Stimulated activated CD4-positive, alpha-beta T cell treated with anti-CD3 and anti-CD28 coated beads, Interleukin-15, amount 100 ng/mL, for 48 hours (primary cell): ENCODE data around the gene TSC2.
"Not testable (repeated sequence)": the region's sequence is repeated elsewhere in the genome, so short reads cannot be mapped to it uniquely, and the experiment has no call there.

Experiments used
- DNase-seq, 2 donors: peaks; one replicate each; pipeline ENCODE4 v3.0.0-alpha.2; 2020; ENCODE audit warnings: low read depth in 2 of 2

The TSC2 gene

DNA sequence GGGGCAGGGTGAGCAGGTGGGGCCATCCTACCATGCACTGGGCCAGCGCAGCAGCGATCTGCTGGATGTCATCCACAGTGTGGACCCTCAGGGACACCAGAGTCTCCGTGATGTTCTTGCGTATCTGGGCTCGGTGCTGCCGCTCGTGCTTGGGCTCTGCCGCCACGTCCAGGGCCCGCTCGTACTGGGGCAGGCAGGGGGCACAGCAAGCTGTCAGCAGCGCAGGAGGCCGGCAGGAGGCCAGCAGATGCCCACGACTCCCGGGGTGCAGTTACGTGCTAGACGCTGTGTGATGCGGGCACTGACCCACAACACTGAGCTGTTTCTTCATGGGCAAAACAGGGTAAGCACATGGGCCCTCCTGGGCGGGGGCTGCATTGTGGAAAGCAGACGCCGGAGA, 57.5 kb downstream of the TSC2 start:
- not testable (repeated sequence) for DNase-seq

DNA sequence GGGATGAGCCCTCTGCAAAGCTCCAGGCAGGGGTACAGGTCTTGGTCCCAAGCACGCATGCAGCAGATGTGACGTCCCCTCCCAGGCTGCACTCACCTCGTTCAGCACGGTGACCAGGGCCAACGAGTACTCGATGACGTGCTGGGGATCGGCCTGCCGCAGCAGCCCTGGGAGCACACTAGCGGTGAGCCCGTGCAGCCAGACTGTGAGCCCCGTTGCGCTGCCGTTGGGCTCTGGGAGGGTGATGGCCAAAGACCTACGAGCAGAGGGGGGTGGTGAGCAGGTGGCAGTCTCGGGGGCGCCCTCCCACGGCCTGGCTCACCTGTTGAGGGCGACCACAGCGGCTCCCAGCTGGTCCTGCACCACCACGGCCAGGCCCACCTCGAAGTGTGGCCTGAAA, 58.0 kb downstream of the TSC2 start:
- DNase-seq = not testable (repeated sequence)

DNA sequence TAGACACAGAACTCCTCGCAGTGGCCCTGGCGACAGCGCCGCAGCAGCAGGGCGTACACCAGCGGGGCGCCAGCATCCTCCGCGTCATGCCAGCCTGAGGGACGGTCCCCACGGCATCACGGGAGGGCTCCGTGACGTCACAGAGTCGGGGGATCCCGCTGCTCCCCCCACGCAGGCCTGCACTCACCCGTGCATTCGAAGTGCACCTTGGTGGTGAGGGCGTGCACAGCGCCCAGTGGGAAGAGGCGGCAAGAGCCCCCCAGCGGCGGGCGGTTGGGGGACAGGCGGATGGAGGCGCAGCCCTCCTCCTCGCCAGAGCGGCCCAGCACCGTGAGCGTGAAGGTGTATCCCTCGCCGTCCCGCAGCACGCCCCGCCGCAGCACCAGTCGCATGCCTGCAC, 58.4 kb downstream of the TSC2 start:
- DNase-seq = not testable (repeated sequence)

DNA sequence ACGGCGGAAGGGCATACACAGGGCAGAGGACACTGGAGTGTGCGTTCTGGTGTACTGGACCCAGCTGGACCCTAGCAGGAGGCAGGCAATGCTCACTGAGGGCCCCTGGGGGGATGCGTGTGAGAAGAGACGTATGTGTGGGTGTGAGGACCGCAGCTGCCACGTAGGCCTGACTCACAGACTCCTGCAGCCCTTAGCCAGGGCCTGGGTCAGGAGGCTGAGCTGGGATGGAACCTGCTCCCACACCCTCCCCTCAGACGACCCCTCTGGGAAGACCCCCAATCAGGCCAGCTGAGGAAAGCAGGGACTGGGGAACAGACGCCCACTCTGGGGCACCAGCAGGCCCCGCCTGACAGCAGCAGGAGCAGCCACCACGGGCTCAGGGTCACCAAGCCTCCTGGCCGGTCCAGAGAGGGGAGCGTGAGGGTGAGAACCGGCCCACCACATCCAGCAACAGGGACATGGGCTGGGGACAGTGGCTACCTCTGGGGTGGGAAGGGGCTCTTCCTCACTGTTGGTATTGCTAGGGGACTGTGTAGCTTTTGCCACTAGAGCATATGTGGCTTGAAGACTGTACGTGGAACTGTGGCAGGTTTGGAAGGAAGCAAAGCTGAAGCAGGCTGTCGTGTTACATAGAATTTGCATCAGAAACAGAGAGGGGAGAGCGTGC, 59.5 kb downstream of the TSC2 start:
- DNase-seq = not testable (repeated sequence)

DNA sequence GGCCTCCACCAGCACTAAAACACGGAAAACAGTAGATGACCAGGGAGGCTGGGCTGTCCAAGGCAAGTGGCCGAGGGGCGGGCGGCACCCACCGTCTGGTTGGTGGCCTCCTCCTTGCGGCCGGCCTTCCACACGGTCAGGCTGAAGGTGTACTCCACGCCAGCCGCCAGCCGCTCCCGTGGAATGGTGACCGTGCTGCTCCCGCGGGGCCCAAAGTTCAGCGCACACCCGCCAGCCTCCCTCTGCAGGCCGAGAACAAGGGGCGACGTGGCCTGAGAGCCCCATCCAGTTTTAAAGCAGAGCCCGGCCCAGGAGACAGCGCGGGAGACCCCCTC, 60.0 kb downstream of the TSC2 start:
- not testable (repeated sequence) for DNase-seq

DNA sequence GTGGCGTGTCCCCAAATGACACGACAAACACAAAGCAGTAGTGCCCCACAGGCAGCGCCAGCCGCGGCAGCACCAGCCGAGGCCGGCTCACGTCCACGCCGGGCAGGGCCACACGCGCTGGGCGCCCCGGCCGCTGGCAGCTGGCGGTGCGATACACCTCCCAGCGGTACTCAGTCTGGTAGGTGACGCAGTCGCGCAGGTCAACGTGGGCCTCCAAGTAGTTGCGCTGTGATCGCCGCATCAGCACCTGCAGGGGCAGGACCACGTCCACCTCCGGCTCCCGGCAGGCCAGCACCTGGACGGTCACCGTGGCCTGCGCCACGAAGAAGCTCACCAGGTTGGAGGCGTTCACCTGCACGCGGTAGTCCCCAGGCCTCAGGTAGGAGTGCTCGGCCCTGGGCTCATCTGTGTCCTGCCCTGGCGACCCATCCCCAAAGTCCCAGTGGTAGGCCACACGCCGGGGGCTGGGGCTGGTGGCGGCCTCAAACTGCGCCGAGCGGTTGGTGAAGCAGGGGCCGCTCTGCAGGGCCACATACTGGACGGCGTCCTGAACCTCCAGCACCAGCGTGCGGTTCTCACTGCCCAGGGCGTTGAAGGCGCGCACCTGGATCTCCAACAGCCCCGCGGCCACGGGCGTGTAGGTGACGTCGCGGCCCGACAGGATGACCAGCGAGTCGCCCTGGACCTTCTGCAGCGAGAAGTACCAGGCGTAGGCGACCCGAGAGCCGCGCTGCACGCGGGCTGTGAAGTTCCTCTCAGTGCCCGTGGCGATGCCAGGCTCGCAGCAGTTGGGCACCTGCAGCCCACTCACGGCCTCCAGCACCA, 60.9 kb downstream of the TSC2 start:
- DNase-seq = not testable (repeated sequence)

DNA sequence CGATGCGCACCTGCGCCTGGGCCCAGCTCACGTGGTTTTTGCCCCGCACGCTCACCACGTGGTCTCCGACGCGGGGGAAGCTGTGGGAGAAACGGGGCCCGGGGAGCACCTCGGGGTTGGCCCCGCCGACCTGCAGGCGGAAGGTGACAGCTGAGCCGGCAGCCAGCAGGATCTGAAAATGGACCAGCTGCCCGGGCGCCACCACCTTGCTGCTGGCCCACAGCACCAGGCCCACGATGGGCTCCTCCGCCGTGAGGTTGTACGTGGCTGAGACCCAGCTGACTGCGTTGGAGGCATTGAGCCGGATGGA, 61.4 kb downstream of the TSC2 start:
- DNase-seq = not testable (repeated sequence)

DNA sequence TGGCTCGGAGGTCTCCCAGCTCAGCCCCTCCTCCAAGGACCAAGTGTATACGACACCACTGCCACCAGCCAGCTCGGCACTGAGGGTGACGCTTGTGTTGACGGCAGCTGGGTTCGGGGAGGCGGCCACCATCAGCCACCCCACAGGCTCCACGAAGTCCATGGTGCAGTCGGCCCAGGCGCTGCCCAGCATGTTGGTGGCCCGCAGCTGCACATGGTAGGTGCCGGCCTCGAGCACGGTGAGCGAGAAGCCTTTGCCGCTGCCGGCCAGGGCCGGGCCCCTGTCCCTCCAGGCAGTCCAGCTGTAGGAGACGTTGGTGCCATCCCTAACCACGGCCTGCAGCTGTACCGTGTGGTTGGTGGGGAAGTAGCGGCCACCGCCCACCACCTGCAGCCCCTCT, 62.1 kb downstream of the TSC2 start:
- DNase-seq = not testable (repeated sequence)

DNA sequence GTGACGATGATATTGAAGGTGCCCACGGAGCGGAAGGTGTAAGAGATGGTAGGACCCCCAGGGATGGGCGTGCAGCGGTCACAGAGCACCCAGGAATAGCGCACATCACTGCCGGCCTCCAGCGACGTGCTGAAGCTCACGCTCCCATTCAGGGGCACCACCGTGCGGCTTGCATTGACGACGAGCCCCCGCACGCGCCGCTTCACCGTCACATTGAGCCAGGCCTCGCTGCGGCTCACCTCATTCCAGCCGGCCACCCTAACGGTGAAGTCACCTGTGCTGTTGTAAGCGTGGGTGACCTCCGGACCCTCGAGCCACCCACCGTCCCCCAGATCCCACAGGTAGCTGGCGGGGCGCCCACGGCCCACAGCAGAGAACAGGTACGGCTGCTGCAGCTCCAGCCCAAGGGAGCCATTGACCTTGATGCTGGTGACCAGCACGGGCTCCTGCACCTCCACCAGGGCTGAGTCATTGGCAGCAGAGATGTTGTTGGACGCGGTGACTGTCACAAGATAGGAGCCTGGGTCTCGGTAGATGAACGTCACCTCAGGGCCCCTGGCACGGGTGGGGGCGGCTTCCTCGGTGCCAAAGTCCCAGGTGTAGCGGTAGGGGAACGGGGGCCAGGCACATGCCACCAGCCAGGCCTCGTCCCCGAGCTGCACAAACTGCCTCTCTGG, 62.7 kb downstream of the TSC2 start:
- DNase-seq = not testable (repeated sequence)

DNA sequence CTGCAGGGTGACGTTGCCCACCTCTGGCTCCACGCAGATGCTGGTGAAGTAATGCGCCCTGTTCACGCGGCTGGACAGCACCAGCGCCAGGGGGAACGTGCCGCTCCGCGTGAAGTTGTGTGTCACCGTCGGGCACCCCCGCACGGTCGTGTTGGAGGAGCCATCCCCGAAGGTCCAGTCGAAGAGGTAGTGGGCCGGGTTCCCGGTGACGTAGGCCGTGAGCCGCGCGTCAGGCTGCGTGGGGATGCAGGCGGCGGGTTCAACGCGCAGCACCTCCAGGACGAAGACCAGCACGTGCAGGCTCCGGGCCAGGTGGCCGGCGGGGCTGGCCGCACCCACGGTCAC, 63.2 kb downstream of the TSC2 start:
- DNase-seq = not testable (repeated sequence)

DNA sequence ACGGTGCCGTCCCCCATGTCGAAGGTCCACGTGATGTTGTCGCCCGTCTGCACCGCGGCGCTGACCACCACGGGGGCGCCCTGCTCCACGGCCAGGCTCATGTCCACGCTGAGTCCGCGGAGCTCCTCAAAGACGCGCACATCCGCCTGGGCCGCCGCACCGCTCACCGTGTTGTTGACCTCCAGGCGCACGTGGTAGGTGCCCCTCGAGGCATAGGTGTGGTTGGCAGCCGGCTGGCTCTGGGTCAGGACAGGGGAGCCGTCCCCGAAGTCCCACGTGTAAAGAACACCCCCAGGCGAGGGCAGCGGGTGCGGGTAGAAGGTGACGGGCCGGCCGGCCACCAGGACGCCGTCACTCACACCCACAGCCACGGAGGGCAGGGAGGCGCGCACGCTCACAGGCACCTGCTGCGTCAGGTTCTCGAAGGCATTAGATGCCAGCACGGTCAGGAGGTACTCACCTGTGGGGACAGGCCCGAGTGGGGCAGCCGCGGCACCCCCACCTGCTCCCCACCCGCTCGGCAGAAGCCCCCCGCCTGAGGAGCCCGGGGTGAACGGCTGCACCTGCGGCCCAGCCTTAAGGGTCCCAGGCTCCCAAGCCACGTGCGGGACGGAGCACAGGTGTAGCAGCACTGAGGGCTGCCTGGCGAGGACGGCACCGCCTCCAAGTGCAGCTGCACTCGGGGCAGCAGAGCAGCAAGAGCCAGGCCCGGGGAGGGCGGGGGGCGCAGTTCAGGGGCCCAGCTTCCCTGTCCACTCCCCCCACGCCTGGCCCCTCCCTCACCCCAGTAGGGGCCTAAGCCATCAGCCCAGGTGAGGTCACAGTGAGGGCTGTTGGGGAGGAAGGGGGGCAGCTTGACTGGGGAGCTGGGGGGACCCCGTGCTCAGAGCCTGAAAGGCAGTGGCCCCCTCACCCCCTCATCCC, 63.9 kb downstream of the TSC2 start:
- not testable (repeated sequence) for DNase-seq

DNA sequence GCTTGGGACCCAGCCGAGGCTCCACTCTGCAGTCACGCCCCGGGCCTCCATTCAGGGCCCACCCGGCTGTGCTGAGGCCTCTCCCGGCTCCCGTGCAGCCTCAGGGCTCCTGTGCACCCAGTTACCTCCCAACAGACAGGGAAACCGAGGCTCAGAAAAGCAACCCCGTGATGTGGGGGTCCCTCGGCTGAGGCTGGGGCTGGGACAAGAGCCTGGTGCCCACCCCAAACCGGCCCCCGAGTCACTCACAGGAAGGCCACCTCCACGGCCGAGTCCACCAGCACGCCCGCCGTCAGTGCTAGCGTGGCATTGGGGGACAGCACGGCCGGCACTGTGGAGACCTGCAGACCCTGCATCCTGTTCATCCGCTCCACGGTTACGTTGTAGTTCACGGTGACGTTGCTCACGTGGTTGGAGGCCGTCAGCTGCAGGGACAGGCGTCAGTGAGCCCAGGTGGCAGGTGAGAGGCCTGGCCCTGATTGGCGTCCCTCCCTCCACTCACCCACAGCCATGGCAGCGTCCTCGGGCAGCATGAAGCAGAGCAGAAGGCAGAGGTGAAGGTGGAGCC, 64.8 kb downstream of the TSC2 start:
- DNase-seq = not testable (repeated sequence)

DNA sequence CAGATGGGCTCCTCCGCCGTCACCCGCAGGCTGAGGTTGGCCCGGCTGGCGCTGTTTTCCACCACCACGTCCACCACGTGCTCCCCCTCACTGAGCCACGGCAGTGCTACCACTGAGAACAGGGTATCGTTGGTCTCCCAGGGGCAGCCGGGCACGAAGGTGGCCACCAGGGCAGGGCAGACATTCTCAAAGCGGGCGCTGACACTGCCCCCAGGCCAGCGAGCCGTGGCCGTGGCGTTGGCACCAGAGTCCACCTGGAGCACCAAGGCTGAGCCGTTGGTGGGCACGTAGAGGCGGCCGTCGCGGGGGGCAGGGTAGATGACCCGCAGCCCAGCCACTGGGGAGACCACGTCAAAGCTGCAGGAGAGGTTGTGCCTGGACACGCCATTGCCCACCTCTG, 66.4 kb downstream of the TSC2 start:
- not testable (repeated sequence) for DNase-seq

DNA sequence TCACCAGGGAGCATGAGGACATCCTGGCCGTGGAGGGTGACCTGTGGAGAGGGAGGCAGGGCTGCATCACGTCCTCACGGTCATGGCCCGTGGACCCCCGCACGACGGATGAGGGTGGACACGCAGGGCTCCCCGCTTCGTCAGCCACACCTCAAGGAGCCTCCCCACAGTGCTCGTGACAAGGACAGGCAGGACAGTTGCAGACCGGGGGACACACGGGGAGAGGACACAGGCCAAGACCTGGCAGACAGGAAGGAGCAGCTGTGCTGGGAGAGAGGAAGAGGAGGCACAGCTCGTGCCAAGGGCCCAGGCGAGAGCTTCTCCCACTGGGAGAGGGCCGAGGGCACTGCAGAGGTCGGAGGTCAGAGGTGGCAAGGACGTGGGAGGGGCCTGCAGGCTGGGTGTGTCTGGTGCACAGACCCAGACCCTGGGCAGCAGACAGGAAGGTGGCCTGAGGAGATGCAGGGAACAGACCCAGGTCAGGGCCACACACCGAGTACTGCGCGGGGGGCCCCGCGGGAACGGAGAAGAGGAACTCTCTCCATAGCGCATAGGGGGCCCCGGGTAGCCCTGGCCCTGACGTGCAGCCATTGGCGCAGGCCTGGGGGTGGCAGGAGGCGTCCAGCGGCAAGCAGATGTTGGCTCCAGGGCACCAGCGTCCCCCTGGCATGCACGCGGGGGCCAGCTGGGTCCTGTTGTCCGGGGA, 67.3 kb downstream of the TSC2 start:
- DNase-seq = not testable (repeated sequence)

DNA sequence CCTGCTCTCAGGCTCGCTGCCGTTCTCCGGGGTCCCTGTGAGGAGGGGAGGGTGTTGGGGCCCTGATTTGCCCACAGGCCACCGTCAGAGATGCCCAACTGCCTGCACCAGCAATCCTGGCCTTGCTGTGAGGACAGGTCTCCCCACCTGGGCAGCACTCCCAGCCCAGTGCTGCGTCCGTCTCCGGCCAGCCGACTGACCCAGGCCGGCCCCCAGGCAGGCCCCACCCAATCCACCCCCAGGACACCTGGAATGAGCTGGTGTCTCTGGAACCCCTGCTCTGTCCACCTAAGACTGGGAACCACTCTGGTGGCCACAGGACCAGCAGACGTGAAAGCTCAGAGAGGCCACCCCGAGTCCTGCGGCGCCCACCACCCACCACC, 67.8 kb downstream of the TSC2 start:
- DNase-seq = no peak

DNA sequence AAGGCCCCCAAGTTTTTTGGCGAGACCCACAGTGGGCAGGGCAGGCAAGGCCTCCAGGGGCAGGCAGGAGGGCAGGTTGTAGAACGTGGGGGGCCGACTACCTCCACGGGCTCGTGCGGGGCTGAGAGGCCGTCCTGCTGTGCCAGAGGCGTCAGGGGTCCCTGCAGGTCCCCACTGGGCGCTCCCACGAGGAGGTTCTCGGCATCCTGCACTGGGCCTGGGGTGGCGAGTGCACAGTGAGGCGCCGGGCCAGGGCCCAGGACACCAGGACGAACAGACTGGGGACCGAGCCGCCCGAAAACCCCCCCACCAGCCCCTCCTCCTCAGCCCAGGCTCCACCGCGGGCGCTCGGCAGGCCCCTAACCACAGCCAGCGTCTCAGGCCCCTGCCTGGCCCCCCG, 68.6 kb downstream of the TSC2 start:
- DNase-seq = not testable (repeated sequence)

DNA sequence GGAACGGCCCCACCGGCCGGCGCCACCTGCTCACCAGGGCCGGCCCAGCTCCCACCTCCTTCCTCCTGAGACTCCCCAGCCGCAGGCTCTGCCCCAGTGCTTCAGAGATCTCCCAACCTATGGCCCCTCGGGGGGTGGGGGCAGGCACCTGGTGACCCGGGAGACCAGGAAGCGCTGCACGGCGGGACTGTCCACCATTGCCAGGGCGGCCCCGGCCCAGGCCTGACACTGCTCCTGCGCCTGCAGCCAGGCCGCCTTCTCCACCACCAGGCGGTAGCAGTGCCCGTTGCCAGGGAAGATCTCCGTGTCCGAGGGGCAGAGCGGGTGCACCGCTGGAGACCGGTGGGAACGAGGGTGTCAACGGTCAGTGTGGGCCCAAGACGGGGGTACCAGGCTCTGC, 69.6 kb downstream of the TSC2 start:
- DNase-seq = not testable (repeated sequence)

DNA sequence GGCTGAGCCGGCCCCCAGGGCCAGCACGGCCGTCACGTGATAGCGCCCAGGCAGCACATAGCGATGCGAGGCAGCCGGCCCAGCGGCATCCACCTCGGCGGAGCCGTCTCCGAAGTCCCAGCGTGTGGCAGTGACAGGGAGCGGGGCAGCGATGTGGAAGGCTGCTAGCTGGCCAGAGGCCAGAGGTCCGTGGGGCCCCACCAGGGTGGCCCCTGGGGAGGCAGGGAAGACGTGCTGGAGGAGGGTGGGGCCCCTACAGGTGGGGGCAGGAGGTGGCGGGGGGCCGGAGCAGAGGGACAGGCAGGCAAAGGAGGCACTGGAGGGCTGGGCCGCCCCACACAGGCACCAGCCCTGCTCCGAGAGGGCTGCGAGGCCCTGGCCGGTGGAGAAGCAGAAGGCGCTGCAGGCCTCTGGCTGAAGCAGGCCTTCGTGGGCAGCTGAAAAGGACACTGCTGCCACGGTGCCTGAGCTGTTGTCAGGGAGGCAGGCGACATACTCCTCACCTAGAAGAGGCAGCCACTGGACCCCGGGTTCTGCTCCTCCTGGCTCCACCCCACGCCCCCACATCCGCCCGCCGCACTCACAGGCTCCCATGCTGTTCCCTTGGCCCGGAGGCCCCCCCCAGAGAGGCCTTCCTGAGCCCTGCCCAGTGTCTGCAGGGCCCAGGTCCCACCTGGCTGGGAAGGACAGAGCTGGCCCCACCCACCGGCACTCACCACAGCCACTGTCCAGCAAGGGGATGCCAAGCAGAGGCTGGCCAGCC, 70.4 kb downstream of the TSC2 start:
- not testable (repeated sequence) for DNase-seq

DNA sequence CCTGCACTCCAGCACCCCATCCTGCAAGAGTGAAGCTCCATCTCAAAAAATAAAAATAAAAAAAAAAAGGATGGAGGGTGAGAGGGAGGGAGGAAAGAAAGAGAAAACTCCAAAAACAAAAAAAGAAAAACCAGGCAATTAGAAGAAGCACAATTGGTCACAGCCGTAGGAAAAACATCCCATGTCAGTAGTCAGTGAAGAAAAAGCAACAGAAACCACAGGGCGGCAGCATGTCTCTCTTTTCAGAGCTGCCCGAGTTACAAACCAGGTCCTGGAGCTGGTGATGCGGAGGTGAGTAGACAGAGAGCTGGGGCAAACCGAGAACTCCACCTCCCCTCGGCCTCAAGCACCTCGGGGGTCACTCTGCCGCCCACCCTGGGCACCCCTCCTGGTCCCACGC, 73.5 kb downstream of the TSC2 start:
- DNase-seq = not testable (repeated sequence)

DNA sequence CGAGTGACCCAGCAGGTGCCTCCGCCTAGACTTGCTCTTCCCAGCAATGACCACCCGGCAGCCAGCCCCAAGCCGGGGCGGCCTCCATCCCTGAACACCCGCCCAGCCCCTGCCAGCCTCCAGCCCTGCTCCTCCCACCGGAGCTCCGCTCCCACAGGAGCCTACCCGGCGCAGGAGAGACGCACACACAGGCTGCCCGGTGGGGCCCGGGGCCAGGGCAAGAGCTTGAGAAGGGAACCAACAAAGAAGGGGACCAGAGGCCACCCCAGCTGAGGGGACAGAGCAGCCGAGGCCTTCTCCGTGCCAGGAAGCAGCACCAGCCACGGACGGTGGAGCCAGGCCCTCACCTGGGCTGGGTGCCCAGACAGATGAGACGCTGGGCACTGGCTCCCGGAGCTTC, 74.1 kb downstream of the TSC2 start:
- no peak for DNase-seq
